Measurements from ENCODE around the gene SLC13A3. TPM values are rescaled to one million over a fixed set of nuclear protein-coding genes. Genes with fewer than 3 reads are reported as not detected.

Gene SLC13A3
- total RNA-seq, 1 donor from 2014 or later, result 1.6 TPM

DNA sequence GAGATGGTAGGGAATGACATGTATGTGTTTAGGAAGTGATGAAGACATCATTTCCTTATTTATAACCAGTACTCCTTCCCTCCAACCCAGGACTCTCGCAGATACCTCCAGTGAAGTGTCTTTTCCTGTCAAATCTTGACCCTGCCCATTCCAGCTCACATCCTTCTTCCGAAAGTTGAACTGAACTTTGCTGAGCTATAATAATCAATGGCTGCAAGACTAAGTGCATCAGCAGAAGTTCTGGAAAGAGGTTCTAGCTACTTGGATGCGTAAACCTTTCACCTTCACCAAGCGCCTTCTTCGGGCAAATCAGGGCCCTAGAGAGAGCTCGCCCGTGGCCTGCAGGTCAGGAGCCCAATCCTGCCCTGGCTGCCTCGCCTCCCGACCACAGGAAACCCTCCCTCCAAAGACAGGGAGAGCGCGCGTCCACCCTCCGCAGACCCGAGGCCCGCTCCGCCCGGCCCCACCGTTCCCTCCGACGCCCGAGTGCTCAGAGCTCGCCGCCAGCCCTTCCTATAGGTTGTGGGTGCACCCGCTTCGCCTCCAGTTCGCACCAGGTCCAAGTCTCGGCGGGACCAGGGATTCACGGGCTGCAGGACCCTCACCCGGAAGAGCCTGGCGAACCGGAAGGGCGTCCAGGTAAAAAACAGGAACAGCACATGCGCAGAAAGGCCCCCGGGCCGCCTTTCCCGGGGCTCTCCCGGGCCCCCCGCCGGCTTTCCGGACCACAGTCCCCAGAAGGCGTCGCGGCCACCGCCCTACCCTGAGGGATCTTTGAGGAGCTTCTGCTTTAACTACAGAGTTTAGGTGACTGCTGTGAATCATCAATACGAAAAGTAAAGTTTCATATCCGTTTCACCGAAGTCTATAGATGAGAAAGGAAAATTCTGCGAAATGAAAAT, 138.1 kb downstream of the SLC13A3 start, which contains the start of gene ZNF334:
TSS of gene ZNF334 (minus strand) at position 617 of the 902 bp plus-strand sequence. CDS start 1,457 bp downstream, outside the sequence.
- DNase-seq (ENCODE audit: low read depth), result no peak
- TF ChIP-seq CTCF (conservative IDR thresholded peaks at IDR 0.05; ENCODE audit: low read depth, low read length), result no peak
- peak within 1 kb of the TSS; percentile 74 for H3K4me3 ChIP-seq (ENCODE audit: low read depth, low read length)

- no peak for DNase-seq (ENCODE audit: low read depth)
- TF ChIP-seq CTCF (conservative IDR thresholded peaks at IDR 0.05; ENCODE audit: low read depth, low read length), result no peak
- no peak overlapping the region for H3K4me3 ChIP-seq (ENCODE audit: low read depth, low read length)
These were observed 141.7 kb downstream of the SLC13A3 start for GRCh38 chr20:46509523-46509922.

Other genes with a start within 250 kb of the SLC13A3 start
- 20.5 and 26.6 TPM in 2 replicates for gene ELMO2, start 244.8 kb downstream of the SLC13A3 start, total RNA-seq
- 1.9 and 2.2 TPM in 2 replicates for gene ZNF334, start 137.9 kb downstream of the SLC13A3 start, total RNA-seq
- gene OCSTAMP, start 100.8 kb downstream of the SLC13A3 start, total RNA-seq, result not detected in 2 replicates
- 21.0 and 22.8 TPM in 2 replicates for gene TP53RK, start 38.0 kb upstream of the SLC13A3 start, total RNA-seq
- gene SLC2A10, start 58.2 kb upstream of the SLC13A3 start, total RNA-seq, result 4.6 and 12.5 TPM in 2 replicates
- not detected in 2 replicates for gene EYA2, start 243.4 kb upstream of the SLC13A3 start, total RNA-seq